HEK293 (cell line): Measurements from ENCODE around the gene ALKAL2.

ENCODE experiments used
- CTCF ChIA-PET: fragments of 350-600 bp; formaldehyde crosslinking; extraction: SDS; loops from one replicate; lab custom pipeline; 2021; ENCODE audit warnings: antibody characterized with exemption; lab: Yijun Ruan, JAX
- POLR2A ChIA-PET: fragments of 300-600 bp; formaldehyde crosslinking; extraction: SDS; loops from one replicate; lab custom pipeline; 2020; ENCODE audit warnings: antibody characterized with exemption, inconsistent platforms; lab: Yijun Ruan, JAX
- H3K27ac ChIP-seq: fragments of 200-500 bp; sonication (Bioruptor generic); 2 replicates; pipeline ENCODE4 v1.5.1; 2014; ENCODE audit warnings: low read depth, low read length, control low read depth, inconsistent platforms; ENCODE audit errors: extremely low read depth
- H3K36me3 ChIP-seq, 2 experiments: fragments of 200-500 bp in 1 of 2; sonication (Bioruptor generic) in 1 of 2; 1 replicate in 1 of 2; 2 replicates in 1 of 2; pipeline ENCODE4 v1.5.1; 2014 to 2017; ENCODE audit warnings: inconsistent platforms in 2 of 2, low read length in 2 of 2; ENCODE audit not compliant: control insufficient read depth in 2 of 2, insufficient read depth in 1 of 2
- H3K4me1 ChIP-seq: fragments of 200-500 bp; sonication (Bioruptor generic); 2 replicates; pipeline ENCODE4 v1.5.1; 2014; ENCODE audit warnings: mild to moderate bottlenecking, low read length, inconsistent platforms; ENCODE audit not compliant: control insufficient read depth, insufficient read depth
- H3K4me3 ChIP-seq: 2 replicates; pipeline ENCODE4 v1.5.1; 2011; ENCODE audit warnings: low read depth, mild to moderate bottlenecking, control low read depth, low read length, moderate library complexity
- H3K9me3 ChIP-seq: fragments of 200-500 bp; sonication (Bioruptor generic); 2 replicates; pipeline ENCODE4 v1.5.1; 2014; ENCODE audit warnings: low read depth, low read length, inconsistent platforms; ENCODE audit not compliant: control insufficient read depth, insufficient read depth
- KLF1 ChIP-seq: fragments of 450-650 bp; formaldehyde crosslinking; IDR thresholded peaks from 2 replicates; pipeline ENCODE4 v1.5.1; 2016; ENCODE audit warnings: missing biosample characterization, missing genetic modification characterization
- KLF16 ChIP-seq: fragments of 450-650 bp; formaldehyde crosslinking; IDR thresholded peaks from 2 replicates; pipeline ENCODE4 v1.5.1; 2017; ENCODE audit warnings: missing biosample characterization, missing genetic modification characterization
- KLF8 ChIP-seq: fragments of 450-650 bp; formaldehyde crosslinking; IDR thresholded peaks from 2 replicates; pipeline ENCODE4 v1.5.1; 2016; ENCODE audit warnings: missing biosample characterization, missing genetic modification characterization
- SCRT1 ChIP-seq: fragments of 450-650 bp; formaldehyde crosslinking; IDR thresholded peaks from 2 replicates; pipeline ENCODE4 v1.5.1; 2016; ENCODE audit warnings: missing biosample characterization, missing genetic modification characterization, borderline replicate concordance
- ZBTB1 ChIP-seq: fragments of 450-650 bp; formaldehyde crosslinking; IDR thresholded peaks from 2 replicates; pipeline ENCODE4 v1.5.1; 2016; ENCODE audit warnings: missing biosample characterization, missing genetic modification characterization
- ZBTB26 ChIP-seq: fragments of 450-650 bp; formaldehyde crosslinking; optimal IDR thresholded peaks from 2 replicates; pipeline ENCODE3; 2016; ENCODE audit warnings: missing biosample characterization, mild to moderate bottlenecking, missing genetic modification characterization
- ZFP37 ChIP-seq: fragments of 450-650 bp; formaldehyde crosslinking; IDR thresholded peaks from 2 replicates; pipeline ENCODE4 v1.5.1; 2016; ENCODE audit warnings: missing biosample characterization, missing genetic modification characterization
- ZNF114 ChIP-seq: fragments of 450-650 bp; formaldehyde crosslinking; IDR thresholded peaks from 2 replicates; pipeline ENCODE4 v1.5.0; 2017; ENCODE audit warnings: missing biosample characterization, missing genetic modification characterization
- ZNF132 ChIP-seq: fragments of 450-650 bp; formaldehyde crosslinking; IDR thresholded peaks from 2 replicates; pipeline ENCODE4 v1.5.1; 2017; ENCODE audit warnings: missing biosample characterization, missing genetic modification characterization, borderline replicate concordance
- ZNF2 ChIP-seq: fragments of 450-650 bp; formaldehyde crosslinking; IDR thresholded peaks from 2 replicates; pipeline ENCODE4 v1.5.1; 2016; ENCODE audit warnings: missing biosample characterization, missing genetic modification characterization
- ZNF221 ChIP-seq: fragments of 450-650 bp; formaldehyde crosslinking; IDR thresholded peaks from 2 replicates; pipeline ENCODE4 v1.5.1; 2017; ENCODE audit warnings: missing biosample characterization, missing genetic modification characterization, borderline replicate concordance
- ZNF24 ChIP-seq: fragments of 450-650 bp; formaldehyde crosslinking; IDR thresholded peaks from 2 replicates; pipeline ENCODE4 v1.5.1; 2016; ENCODE audit warnings: missing biosample characterization, missing genetic modification characterization
- ZNF266 ChIP-seq: fragments of 450-650 bp; formaldehyde crosslinking; IDR thresholded peaks from 2 replicates; pipeline ENCODE4 v1.5.1; 2016; ENCODE audit warnings: missing biosample characterization, missing genetic modification characterization, low read depth
- ZNF274 ChIP-seq, 2 experiments: fragments of 200-500 bp in 1 of 2; fragments of 450-650 bp in 1 of 2; sonication (Bioruptor generic) in 1 of 2; formaldehyde crosslinking in 1 of 2; IDR thresholded peaks; 2 replicates each; pipeline versions ENCODE4 v1.5.1 to v1.6.1; 2014 to 2016; ENCODE audit warnings: borderline replicate concordance in 1 of 2, inconsistent platforms in 1 of 2, low read length in 1 of 2, missing biosample characterization in 1 of 2, missing genetic modification characterization in 1 of 2
- ZNF280C ChIP-seq: fragments of 450-650 bp; formaldehyde crosslinking; IDR thresholded peaks from 2 replicates; pipeline ENCODE4 v1.5.1; 2016; ENCODE audit warnings: missing biosample characterization, missing genetic modification characterization
- ZNF311 ChIP-seq: fragments of 450-650 bp; formaldehyde crosslinking; IDR thresholded peaks from 2 replicates; pipeline ENCODE4 v1.5.1; 2017; ENCODE audit warnings: missing biosample characterization, missing genetic modification characterization, borderline replicate concordance
- ZNF324 ChIP-seq: fragments of 450-650 bp; formaldehyde crosslinking; IDR thresholded peaks from 2 replicates; pipeline ENCODE4 v1.5.1; 2016; ENCODE audit warnings: missing biosample characterization, missing genetic modification characterization
- ZNF354C ChIP-seq: fragments of 450-650 bp; formaldehyde crosslinking; IDR thresholded peaks from 2 replicates; pipeline ENCODE4 v1.5.1; 2016; ENCODE audit warnings: missing biosample characterization, missing genetic modification characterization, low read depth, borderline replicate concordance
- ZNF423 ChIP-seq: fragments of 450-650 bp; formaldehyde crosslinking; IDR thresholded peaks from 2 replicates; pipeline ENCODE4 v1.5.1; 2016; ENCODE audit warnings: missing biosample characterization, missing genetic modification characterization
- ZNF473 ChIP-seq: fragments of 450-650 bp; formaldehyde crosslinking; IDR thresholded peaks from 2 replicates; pipeline ENCODE4 v1.5.1; 2017; ENCODE audit warnings: missing biosample characterization, missing genetic modification characterization
- ZNF514 ChIP-seq: fragments of 450-650 bp; formaldehyde crosslinking; IDR thresholded peaks from 2 replicates; pipeline ENCODE4 v1.5.1; 2016; ENCODE audit warnings: missing biosample characterization, missing genetic modification characterization
- ZNF529 ChIP-seq: fragments of 450-650 bp; formaldehyde crosslinking; IDR thresholded peaks from 2 replicates; pipeline ENCODE4 v1.5.1; 2017; ENCODE audit warnings: missing genetic modification characterization, missing biosample characterization; ENCODE audit not compliant: insufficient replicate concordance
- ZNF596 ChIP-seq: fragments of 450-650 bp; IDR thresholded peaks from 2 replicates; pipeline ENCODE4 v1.5.0; 2018; ENCODE audit warnings: missing biosample characterization, mild to moderate bottlenecking, missing genetic modification characterization, moderate library complexity
- ZNF600 ChIP-seq: fragments of 450-650 bp; formaldehyde crosslinking; IDR thresholded peaks from 2 replicates; pipeline ENCODE4 v1.5.1; 2016; ENCODE audit warnings: missing biosample characterization, missing genetic modification characterization
- ZNF623 ChIP-seq: fragments of 450-650 bp; formaldehyde crosslinking; IDR thresholded peaks from 2 replicates; pipeline ENCODE4 v1.5.1; 2016; ENCODE audit warnings: missing biosample characterization, missing genetic modification characterization
- ZNF664 ChIP-seq: fragments of 450-650 bp; formaldehyde crosslinking; IDR thresholded peaks from 2 replicates; pipeline ENCODE4 v1.5.1; 2016; ENCODE audit warnings: missing biosample characterization, missing genetic modification characterization
- ZNF747 ChIP-seq: fragments of 450-650 bp; formaldehyde crosslinking; IDR thresholded peaks from 2 replicates; pipeline ENCODE4 v1.5.1; 2016; ENCODE audit warnings: missing biosample characterization, missing genetic modification characterization
- ZNF837 ChIP-seq: fragments of 450-650 bp; formaldehyde crosslinking; IDR thresholded peaks from 2 replicates; pipeline ENCODE4 v1.5.1; 2016; ENCODE audit warnings: missing biosample characterization, missing genetic modification characterization
- TF ChIP-seq, protein P1 (sequence below): fragments of 450-650 bp; IDR thresholded peaks from 2 replicates; pipeline ENCODE4 v1.5.1; 2018; ENCODE audit warnings: missing biosample characterization, mild to moderate bottlenecking, missing genetic modification characterization

Gene ALKAL2

GRCh38 chr2:281381-281780, 6.5 kb downstream of the ALKAL2 start:
- no peak for TF ChIP-seq ZNF354C
- no peak for TF ChIP-seq ZNF514
- TF ChIP-seq KLF8 (tag by site-specific recombination), result no peak
- no peak for TF ChIP-seq ZBTB1
- TF ChIP-seq ZNF664 (tag by site-specific recombination), result no peak
- no peak for TF ChIP-seq ZNF221 (tag by site-specific recombination)
- TF ChIP-seq SCRT1 (tag by site-specific recombination), result no peak
- TF ChIP-seq ZFP37 (tag by site-specific recombination), result no peak
- TF ChIP-seq ZNF473 (tag by site-specific recombination), result no peak
- no peak for TF ChIP-seq ZNF274 (IDR thresholded peaks at IDR 0.05; ENCODE audit: low read length)
- no peak for TF ChIP-seq ZNF274 (tag by site-specific recombination; IDR thresholded peaks at IDR 0.05; ENCODE audit: borderline replicate concordance)
- TF ChIP-seq, protein P1, sequence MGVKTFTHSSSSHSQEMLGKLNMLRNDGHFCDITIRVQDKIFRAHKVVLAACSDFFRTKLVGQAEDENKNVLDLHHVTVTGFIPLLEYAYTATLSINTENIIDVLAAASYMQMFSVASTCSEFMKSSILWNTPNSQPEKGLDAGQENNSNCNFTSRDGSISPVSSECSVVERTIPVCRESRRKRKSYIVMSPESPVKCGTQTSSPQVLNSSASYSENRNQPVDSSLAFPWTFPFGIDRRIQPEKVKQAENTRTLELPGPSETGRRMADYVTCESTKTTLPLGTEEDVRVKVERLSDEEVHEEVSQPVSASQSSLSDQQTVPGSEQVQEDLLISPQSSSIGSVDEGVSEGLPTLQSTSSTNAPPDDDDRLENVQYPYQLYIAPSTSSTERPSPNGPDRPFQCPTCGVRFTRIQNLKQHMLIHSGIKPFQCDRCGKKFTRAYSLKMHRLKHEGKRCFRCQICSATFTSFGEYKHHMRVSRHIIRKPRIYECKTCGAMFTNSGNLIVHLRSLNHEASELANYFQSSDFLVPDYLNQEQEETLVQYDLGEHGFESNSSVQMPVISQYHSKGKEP (tag by site-specific recombination), result no peak
- no peak for TF ChIP-seq ZNF114 (tag by site-specific recombination)
- no peak for TF ChIP-seq ZNF837 (tag by site-specific recombination)
- TF ChIP-seq, all 188 proteins: peak for 0
- H3K27ac ChIP-seq, result no peak overlapping the region
- no peaks in the 10 kb centered on the region for H3K9me3 ChIP-seq
- ChIA-PET CTCF (no interaction called here), POLR2A (no interaction called here)
- H3K4me1 ChIP-seq, result no peaks in the 10 kb centered on the region
- H3K36me3 ChIP-seq, result peaks cover 7 to 65% of the 10 kb centered on the region in 2 experiments; a peak in 2 of 3 replicates
- no peak overlapping the region for H3K4me3 ChIP-seq

- TF ChIP-seq ZNF600 (tag by site-specific recombination) (no peak), ZNF266 (tag by site-specific recombination) (no peak), ZNF596 (tag by site-specific recombination) (no peak), ZNF324 (tag by site-specific recombination) (no peak), ZNF529 (tag by site-specific recombination) (no peak), KLF16 (no peak), ZNF132 (tag by site-specific recombination) (no peak), ZNF2 (no peak), ZNF311 (tag by site-specific recombination) (no peak), KLF1 (tag by site-specific recombination) (no peak), ZNF24 (no peak), ZNF280C (no peak), ZNF747 (no peak), ZNF623 (tag by site-specific recombination) (no peak), ZBTB26 (tag by site-specific recombination) (no peak), ZNF423 (no peak)
- no peak overlapping the region for H3K4me3 ChIP-seq
- H3K36me3 ChIP-seq, result peaks cover 7 to 72% of the 10 kb centered on the region in 2 experiments; a peak in 2 of 3 replicates
- H3K27ac ChIP-seq, result no peak overlapping the region
- POLR2A ChIA-PET, result no interaction called here
- no peaks in the 10 kb centered on the region for H3K9me3 ChIP-seq
- H3K4me1 ChIP-seq, result no peaks in the 10 kb centered on the region
- CTCF ChIA-PET, result interaction anchor here (0.5 kb wide), 1 partner anchor 139 kb away, joined by 3 read pairs; no protein-coding TSS in a partner anchor
Observed at GRCh38 chr2:280650-281110, 7.2 kb downstream of the ALKAL2 start.
